K562 treated with DMSO at 1 percent for 12 hours (cell line): ENCODE data around the gene NPVF. TPM values are rescaled to one million over a fixed set of nuclear protein-coding genes. Genes with fewer than 3 reads are reported as not detected.

Experiments used
- total RNA-seq: library from RNA; unstranded; fragments of 300-600 nt; gene quantifications from 2 replicates; pipeline ENCODE4 v1.2.3, GENCODE V29; 2022; ENCODE audit not compliant: insufficient read depth

The NPVF gene, protein sequence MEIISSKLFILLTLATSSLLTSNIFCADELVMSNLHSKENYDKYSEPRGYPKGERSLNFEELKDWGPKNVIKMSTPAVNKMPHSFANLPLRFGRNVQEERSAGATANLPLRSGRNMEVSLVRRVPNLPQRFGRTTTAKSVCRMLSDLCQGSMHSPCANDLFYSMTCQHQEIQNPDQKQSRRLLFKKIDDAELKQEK
- not detected in 2 replicates for total RNA-seq

DNA sequence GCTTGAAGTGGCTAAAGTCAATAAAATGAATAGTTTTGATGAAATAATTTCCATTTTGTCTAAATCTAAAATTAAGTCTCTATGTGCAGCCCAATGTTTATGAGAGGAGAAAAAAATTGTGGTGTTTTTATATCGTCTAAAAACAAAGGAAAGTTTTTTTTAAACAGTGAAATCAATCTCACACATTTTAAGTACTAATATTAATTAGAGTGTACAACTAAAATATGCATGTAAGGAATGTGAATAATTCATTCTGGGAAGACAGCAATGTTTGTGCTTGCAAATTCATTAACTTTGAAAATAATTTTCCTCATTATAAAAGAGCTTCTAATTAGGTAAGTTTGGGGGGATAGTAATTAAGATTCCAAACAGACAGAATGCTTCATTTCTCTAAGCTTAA, at the start of gene NPVF:
NPVF (minus strand) TSS at position 101 of the 400 bp plus-strand sequence; CDS start at position 54, 47 bp downstream.

Other genes starting within 250 kb of the NPVF start
- gene OSBPL3, start 248.3 kb downstream of the NPVF start, total RNA-seq = 2.3 and 21.3 TPM in 2 replicates
- 72.3 and 82.7 TPM in 2 replicates for gene CYCS, start 103.2 kb downstream of the NPVF start, total RNA-seq